ENCODE measurements around the gene MARCHF10. TPM values are rescaled to one million over a fixed set of nuclear protein-coding genes. Genes with fewer than 3 reads are reported as not detected.

MARCHF10 gene
- total RNA-seq, 2 donors from 2014 or later = 29.7 TPM; not detected in 1

- H3K27me3 ChIP-seq (replicated peaks; ENCODE audit: insufficient read depth) = no peaks in the 10 kb centered on the region
- H3K4me1 ChIP-seq (replicated peaks) = no peaks in the 10 kb centered on the region
- no peaks in the 10 kb centered on the region for H3K36me3 ChIP-seq
- H3K27ac ChIP-seq = no peak overlapping the region
- TF ChIP-seq POLR2A (IDR thresholded peaks at IDR 0.05) (no peak), POLR2AphosphoS5 (IDR thresholded peaks at IDR 0.05) (no peak)
- TF ChIP-seq, protein P1, sequence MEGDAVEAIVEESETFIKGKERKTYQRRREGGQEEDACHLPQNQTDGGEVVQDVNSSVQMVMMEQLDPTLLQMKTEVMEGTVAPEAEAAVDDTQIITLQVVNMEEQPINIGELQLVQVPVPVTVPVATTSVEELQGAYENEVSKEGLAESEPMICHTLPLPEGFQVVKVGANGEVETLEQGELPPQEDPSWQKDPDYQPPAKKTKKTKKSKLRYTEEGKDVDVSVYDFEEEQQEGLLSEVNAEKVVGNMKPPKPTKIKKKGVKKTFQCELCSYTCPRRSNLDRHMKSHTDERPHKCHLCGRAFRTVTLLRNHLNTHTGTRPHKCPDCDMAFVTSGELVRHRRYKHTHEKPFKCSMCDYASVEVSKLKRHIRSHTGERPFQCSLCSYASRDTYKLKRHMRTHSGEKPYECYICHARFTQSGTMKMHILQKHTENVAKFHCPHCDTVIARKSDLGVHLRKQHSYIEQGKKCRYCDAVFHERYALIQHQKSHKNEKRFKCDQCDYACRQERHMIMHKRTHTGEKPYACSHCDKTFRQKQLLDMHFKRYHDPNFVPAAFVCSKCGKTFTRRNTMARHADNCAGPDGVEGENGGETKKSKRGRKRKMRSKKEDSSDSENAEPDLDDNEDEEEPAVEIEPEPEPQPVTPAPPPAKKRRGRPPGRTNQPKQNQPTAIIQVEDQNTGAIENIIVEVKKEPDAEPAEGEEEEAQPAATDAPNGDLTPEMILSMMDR (IDR thresholded peaks at IDR 0.05) = no peak
- WGBS = 91% methylated on average over 23 of the region's 23 CpGs
- H3K9me3 ChIP-seq = no peaks in the 10 kb centered on the region
- no peak for DNase-seq (ENCODE audit: low spot score)
- H3K4me3 ChIP-seq = no peak overlapping the region
- intact Hi-C loops (cut with DNase I) = no loop called here
Measured at GRCh38 chr17:62716834-62717588, 91.1 kb downstream of the MARCHF10 start.

DNA sequence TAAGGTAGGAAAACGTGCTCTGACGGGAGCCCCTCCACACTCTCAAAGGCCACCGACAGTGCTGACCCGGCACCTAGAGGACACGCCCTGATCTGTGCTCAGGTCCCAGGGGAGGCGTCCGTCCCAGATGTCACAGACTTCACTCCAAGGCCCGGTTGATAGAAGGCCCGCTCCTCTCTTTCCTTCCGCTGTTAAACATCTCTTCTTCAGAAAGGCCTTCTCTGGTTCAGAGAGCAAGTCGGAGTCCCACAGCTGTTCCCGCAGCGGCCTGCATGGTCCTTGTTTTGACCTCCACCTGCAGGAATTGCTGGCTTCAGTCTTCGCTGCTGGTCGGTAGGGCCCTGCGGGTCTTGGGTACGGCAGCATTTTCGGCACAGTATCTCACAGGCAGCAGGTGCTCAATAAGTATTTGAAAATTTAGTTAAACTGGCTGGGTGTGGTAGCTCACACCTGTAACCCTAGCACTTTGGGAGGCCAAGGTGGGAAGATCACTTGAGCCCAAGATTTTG lies 92.2 kb downstream of the MARCHF10 start:
- intact Hi-C loops (cut with DNase I) = no loop called here
- Histone ChIP-seq H3K27ac (no peak overlapping the region), H3K4me1 (replicated peaks) (no peaks in the 10 kb centered on the region), H3K9me3 (no peaks in the 10 kb centered on the region), H3K4me3 (no peak overlapping the region), H3K27me3 (replicated peaks; ENCODE audit: insufficient read depth) (no peaks in the 10 kb centered on the region), H3K36me3 (no peaks in the 10 kb centered on the region)
- DNase-seq (ENCODE audit: low spot score) = no peak
- 98% methylated on average over 18 of the region's 18 CpGs for WGBS
- TF ChIP-seq, protein P1 (IDR thresholded peaks at IDR 0.05) = no peak
- TF ChIP-seq POLR2AphosphoS5 (IDR thresholded peaks at IDR 0.05) (no peak), POLR2A (IDR thresholded peaks at IDR 0.05) (no peak)

DNA sequence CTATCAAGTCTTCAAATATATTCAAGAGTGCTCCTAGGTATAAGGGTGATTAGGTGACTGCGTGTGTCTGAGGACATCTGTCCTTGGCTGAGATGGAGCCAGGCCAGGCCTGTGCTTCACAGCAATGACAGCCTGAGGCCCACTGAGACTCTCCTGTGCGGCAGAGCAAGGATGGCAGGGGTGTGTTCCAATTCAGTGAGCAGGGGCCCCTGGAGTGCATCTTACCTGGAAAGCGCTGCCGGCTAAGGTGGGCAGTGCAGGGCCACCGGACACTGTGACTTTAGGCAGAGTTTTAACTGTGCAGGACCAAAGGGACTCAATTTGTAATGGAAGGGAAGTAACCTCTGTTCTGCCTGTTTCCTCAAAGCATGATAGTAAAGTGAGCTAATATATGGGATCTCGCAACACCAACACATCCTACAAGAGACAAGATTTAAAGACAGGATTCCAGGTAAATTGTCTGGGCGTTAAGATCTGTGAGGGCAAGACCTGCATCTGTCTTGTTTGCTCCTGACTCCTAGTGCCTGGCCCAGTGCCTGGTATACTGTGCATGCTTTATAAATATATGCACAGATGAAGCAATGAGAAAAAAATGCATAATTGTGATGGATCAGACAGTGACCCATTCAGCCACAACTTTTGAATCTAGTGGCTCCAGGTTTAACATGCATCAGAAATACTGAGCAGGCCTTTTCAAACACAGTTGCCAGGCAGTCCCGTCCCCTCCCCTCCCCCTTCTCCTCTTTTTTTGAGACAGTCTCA lies 93.9 kb downstream of the MARCHF10 start:
- TF ChIP-seq, protein P1 (IDR thresholded peaks at IDR 0.05) = no peak
- no peak for TF ChIP-seq POLR2AphosphoS5 (IDR thresholded peaks at IDR 0.05)
- TF ChIP-seq POLR2A (IDR thresholded peaks at IDR 0.05) = no peak
- DNase-seq (ENCODE audit: low spot score) = no peak
- no peak overlapping the region for H3K27ac ChIP-seq
- H3K4me3 ChIP-seq = no peak overlapping the region
- no peaks in the 10 kb centered on the region for H3K9me3 ChIP-seq
- intact Hi-C loops (cut with DNase I) = no loop called here
- no peaks in the 10 kb centered on the region for H3K4me1 ChIP-seq (replicated peaks)
- no peaks in the 10 kb centered on the region for H3K27me3 ChIP-seq (replicated peaks; ENCODE audit: insufficient read depth)
- WGBS = 92% methylated on average over 8 of the region's 8 CpGs
- H3K36me3 ChIP-seq = no peaks in the 10 kb centered on the region

- intact Hi-C loops (cut with DNase I) = no loop called here
- Histone ChIP-seq H3K9me3 (no peaks in the 10 kb centered on the region), H3K27me3 (replicated peaks; ENCODE audit: insufficient read depth) (no peaks in the 10 kb centered on the region), H3K4me1 (replicated peaks) (no peaks in the 10 kb centered on the region), H3K4me3 (no peak overlapping the region), H3K27ac (no peak overlapping the region), H3K36me3 (no peaks in the 10 kb centered on the region)
- TF ChIP-seq POLR2A (IDR thresholded peaks at IDR 0.05) (no peak), POLR2AphosphoS5 (IDR thresholded peaks at IDR 0.05) (no peak)
- TF ChIP-seq, protein P1 (IDR thresholded peaks at IDR 0.05) = no peak
- 73% methylated on average over 17 of the region's 17 CpGs for WGBS
- DNase-seq (ENCODE audit: low spot score) = no peak
Measured at GRCh38 chr17:62713086-62713881, 94.8 kb downstream of the MARCHF10 start.
